COLO668 (cell line): ENCODE data around the gene PDCD1LG2.

ENCODE experiments used
- DNase-seq: peaks from one replicate; lab custom pipeline; 2025; ENCODE audit not compliant: unreplicated experiment; lab: John Stamatoyannopoulos, UW

Gene PDCD1LG2

GRCh38 chr9:5608298-5609225 is 98.2 kb downstream of the PDCD1LG2 start:
- DNase-seq: no peak

- DNase-seq: no peak
Observed at GRCh38 chr9:5609226-5609596, 98.9 kb downstream of the PDCD1LG2 start.

- DNase-seq: no peak
Observed at GRCh38 chr9:5610491-5610890, 100.2 kb downstream of the PDCD1LG2 start.

- no peak for DNase-seq
Observed at GRCh38 chr9:5611321-5612184, 101.2 kb downstream of the PDCD1LG2 start.

DNA sequence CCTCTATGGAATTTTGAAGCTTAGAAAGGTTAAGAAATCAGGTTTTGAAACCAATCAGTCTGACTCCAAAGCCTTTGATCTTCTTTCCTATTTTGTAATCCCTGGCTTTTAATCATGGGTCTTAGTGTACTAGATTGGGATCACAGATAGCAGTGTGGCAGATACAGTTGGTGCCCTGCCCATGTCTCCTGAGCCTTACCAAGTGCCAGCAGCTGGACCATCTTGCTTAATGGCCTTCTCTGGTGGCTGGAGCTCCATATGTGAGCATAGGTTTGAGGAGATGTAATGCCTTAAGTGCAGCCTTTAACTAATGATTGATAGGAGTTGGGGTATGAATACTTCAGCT is 101.8 kb downstream of the PDCD1LG2 start:
- DNase-seq: no peak

DNA sequence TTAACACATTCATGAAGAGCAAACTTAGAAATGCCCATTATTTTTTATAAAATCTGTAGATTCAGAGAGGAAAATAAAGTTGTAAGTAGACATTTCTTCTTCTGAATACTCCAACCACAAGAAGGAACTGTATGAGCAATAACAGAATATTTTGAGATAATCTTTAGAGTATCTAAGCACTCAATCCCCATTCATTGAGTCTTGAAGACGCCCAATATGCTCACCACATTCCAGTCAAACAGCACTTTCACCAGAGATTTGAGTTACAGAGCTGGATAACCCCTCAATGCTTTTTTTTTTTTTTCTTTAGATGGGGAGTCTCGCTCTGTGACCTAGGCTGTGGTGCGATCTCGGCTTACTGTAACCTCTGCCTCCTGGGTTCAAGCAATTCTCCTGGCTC is 103.9 kb downstream of the PDCD1LG2 start:
- DNase-seq: no peak

DNA sequence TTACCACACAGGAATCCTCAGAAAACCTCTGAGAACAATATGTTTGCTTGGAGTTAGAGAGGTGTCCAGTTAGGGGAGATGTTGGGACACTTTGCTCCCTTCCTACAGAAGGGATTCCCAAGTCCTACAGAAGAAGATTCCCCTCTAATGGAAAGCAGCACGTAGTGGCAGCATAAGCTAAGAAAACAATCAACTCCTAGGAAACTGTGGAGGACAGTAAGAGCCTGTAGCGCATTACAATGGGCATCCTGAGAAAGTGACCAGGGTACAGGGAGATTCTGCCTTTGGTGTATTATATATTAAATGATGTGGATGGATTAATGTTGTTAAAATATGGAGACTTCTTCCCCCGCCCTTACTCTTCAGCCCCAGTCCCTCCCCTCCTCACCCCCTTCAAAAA is 104.7 kb downstream of the PDCD1LG2 start:
- no peak for DNase-seq

DNA sequence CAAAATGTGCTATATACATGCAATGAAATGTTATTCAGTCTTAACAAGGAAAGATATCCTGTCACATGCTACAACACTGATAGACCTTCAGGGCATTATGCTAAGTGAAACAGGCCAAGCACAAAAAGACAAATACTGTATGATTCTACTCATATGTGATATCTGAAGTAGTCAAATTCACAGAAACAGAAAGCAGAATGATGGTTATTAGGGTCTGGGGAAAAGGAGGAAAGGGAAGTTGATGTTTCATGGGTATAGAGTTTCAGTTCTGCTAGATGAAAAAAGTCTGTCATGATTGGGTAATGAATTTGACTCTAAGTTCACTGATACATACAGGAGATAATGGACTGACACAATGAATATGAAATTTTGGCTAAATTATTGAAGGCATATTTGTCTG is 107.4 kb downstream of the PDCD1LG2 start:
- no peak for DNase-seq

DNA sequence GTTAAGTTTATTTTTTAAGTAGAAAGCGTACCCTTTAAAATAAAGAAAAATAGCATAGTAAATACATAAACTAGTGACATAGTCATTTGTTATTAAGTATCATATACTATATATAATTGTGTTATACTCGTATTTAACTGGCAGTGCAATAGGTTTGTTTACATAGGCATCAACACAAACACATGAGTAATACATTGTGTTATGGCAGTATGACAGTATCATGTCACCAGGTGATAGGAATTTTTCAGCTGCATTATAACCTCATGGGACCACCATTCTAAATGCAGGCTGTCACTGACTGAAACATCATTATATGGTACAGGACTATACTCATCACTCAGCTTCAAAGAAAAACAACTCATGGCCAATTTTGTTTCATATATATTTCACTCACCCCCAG is 110.2 kb downstream of the PDCD1LG2 start:
- no peak for DNase-seq
